A549 (cell line): ENCODE data around the gene AK6.

Source experiments
- CTCF ChIP-seq: fragments of >200 bp; sonication (Bioruptor Twin); formaldehyde crosslinking; IDR thresholded peaks from 3 replicates; pipeline ENCODE4 v1.5.1; 2016
- MAZ ChIP-seq: fragments of 150-350 bp; IDR thresholded peaks from 2 replicates; pipeline ENCODE4 v1.6.1; 2014; ENCODE audit warnings: antibody characterized with exemption, low read depth, low read length, borderline replicate concordance
- POLR2A ChIP-seq: IDR thresholded peaks from 2 replicates; pipeline ENCODE4 v1.6.1; 2012; ENCODE audit warnings: mild to moderate bottlenecking, low read length
- ZFP36 ChIP-seq: fragments of 450-650 bp; IDR thresholded peaks from 2 replicates; pipeline ENCODE4 v1.6.1; 2014; ENCODE audit warnings: borderline replicate concordance; ENCODE audit not compliant: partially characterized antibody

GRCh38 chr5:69367697-69368279 is 1.5 kb downstream of the AK6 start:
- TF ChIP-seq CTCF = no peak
- TF ChIP-seq MAZ = no peak
- TF ChIP-seq ZFP36 = no peak
- TF ChIP-seq POLR2A = no peak
